Mammary epithelial cell (primary cell): Measurements from ENCODE around the gene CYGB.

Experiments used
- EZH2 ChIP-seq: IDR thresholded peaks from 2 replicates; pipeline ENCODE4 v1.6.1; 2012; ENCODE audit warnings: low read length, inconsistent platforms, borderline replicate concordance
- TF ChIP-seq, protein P1 (sequence below), 2 donors: IDR thresholded peaks in 1 of 2; conservative IDR thresholded peaks in 1 of 2; 2 replicates each; pipeline ENCODE4 v1.5.1; 2011 to 2012; ENCODE audit warnings: inconsistent platforms in 2 of 2, low read length in 2 of 2, mild to moderate bottlenecking in 2 of 2, control low read depth in 1 of 2, low read depth in 1 of 2; ENCODE audit not compliant: insufficient read depth in 1 of 2; ENCODE audit errors: extremely low read depth in 1 of 2

DNA sequence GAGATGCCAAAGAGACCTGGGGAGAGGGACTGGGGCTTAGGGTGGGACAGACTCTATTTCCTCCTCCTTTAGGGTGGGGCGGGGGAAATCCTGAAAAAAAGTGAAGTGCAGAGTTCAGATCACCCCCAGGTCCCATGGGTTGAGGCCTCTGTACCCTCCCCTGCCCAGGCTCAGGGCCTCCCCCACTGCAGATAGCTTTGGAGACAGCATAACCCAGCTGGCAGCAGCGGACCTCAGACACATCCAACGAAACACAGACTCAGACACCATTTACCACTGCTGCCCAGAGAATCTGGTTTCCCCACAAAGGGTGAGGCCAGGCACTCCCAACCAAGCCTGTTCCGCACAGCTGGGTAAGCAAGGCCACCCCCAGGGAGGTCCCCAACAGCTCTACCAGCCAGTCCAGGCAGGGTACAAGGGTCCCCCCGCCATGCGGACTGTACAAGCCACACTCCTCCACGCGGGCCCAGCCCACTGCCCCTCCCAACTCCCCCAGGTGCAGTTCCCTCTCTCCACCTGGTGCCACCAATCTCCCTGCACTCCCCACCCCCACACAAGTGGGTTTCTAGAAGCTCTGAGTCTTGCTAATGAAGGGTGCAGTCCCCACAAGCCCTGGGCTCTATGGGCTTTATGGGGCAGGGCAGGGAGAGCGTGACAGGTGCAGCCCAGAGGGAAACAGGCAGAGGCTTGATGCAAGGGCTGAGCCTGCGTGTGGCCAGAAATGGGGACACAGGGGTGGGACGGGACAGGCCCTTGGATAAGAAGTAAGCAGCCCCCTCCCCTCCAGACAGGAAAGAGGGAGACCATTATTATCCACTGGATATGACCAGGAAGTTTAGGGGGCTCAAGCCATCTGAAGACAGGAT lies 45.2 kb downstream of the CYGB start:
- TF ChIP-seq, protein P1, sequence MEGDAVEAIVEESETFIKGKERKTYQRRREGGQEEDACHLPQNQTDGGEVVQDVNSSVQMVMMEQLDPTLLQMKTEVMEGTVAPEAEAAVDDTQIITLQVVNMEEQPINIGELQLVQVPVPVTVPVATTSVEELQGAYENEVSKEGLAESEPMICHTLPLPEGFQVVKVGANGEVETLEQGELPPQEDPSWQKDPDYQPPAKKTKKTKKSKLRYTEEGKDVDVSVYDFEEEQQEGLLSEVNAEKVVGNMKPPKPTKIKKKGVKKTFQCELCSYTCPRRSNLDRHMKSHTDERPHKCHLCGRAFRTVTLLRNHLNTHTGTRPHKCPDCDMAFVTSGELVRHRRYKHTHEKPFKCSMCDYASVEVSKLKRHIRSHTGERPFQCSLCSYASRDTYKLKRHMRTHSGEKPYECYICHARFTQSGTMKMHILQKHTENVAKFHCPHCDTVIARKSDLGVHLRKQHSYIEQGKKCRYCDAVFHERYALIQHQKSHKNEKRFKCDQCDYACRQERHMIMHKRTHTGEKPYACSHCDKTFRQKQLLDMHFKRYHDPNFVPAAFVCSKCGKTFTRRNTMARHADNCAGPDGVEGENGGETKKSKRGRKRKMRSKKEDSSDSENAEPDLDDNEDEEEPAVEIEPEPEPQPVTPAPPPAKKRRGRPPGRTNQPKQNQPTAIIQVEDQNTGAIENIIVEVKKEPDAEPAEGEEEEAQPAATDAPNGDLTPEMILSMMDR (conservative IDR thresholded peaks at IDR 0.05 in 1 of 2, IDR thresholded peaks at IDR 0.05 in 1 of 2; ENCODE audit: extremely low read depth in 1 of 2, insufficient read depth in 1 of 2, low read depth in 1 of 2, low read length in 2 of 2), result no peak
- no peak for TF ChIP-seq EZH2
